HepG2 (cell line): ENCODE measurements around the gene TREH.

Experiments used
- BRCA1 ChIP-seq: sonication (generic); formaldehyde crosslinking; IDR thresholded peaks from 2 replicates; pipeline ENCODE4 v1.4.0; 2020; ENCODE audit warnings: missing genetic modification reagents
- CCAR2 ChIP-seq: fragments of 200-400 bp; formaldehyde crosslinking; optimal IDR thresholded peaks from 2 replicates; pipeline ENCODE3; 2018; ENCODE audit warnings: low read depth, mild to moderate bottlenecking, low read length, moderate library complexity
- CTCF ChIP-seq: sonication (generic); formaldehyde crosslinking; IDR thresholded peaks from 2 replicates; pipeline ENCODE4 v1.5.0; 2020; ENCODE audit warnings: mild to moderate bottlenecking, missing genetic modification reagents, moderate library complexity
- MAX ChIP-seq: IDR thresholded peaks from 2 replicates; pipeline ENCODE4 v1.6.1; 2012; ENCODE audit warnings: inconsistent platforms
- PRDM15 ChIP-seq: sonication (generic); formaldehyde crosslinking; IDR thresholded peaks from 2 replicates; pipeline ENCODE4 v1.4.0; 2020; ENCODE audit warnings: missing genetic modification reagents
- RBFOX2 ChIP-seq: fragments of 200-400 bp; formaldehyde crosslinking; IDR thresholded peaks from 2 replicates; pipeline ENCODE4 v1.6.1; 2017; ENCODE audit warnings: low read depth, mild to moderate bottlenecking, low read length
- USF2 ChIP-seq, 2 experiments: sonication (generic) in 1 of 2; formaldehyde crosslinking in 1 of 2; IDR thresholded peaks; 2 replicates each; pipeline versions ENCODE4 v1.5.1 to v1.6.1; 2011 to 2020; ENCODE audit warnings: borderline replicate concordance in 1 of 2, low read depth in 1 of 2, low read length in 1 of 2, mild to moderate bottlenecking in 1 of 2, missing genetic modification reagents in 1 of 2, moderate library complexity in 1 of 2

- no peak for TF ChIP-seq BRCA1 (CRISPR knock-in tag)
- TF ChIP-seq MAX = 0 out of 2 replicates have a peak, but pooled peaks have one; percentile 22
- TF ChIP-seq RBFOX2 = no peak
- TF ChIP-seq PRDM15 (CRISPR knock-in tag) = no peak
- peak; percentile 99 for TF ChIP-seq CTCF (CRISPR knock-in tag)
- TF ChIP-seq USF2 (IDR thresholded peaks at IDR 0.05; ENCODE audit: low read depth, low read length) = no peak
- TF ChIP-seq USF2 (CRISPR knock-in tag; IDR thresholded peaks at IDR 0.05; ENCODE audit: borderline replicate concordance) = no peak
- no peak for TF ChIP-seq CCAR2
Observed at GRCh38 chr11:118659314-118659952, 20.0 kb downstream of the TREH start.
